Measurements from ENCODE around the gene C2orf42. TPM values are rescaled to one million over a fixed set of nuclear protein-coding genes. Genes with fewer than 3 reads are reported as not detected.

The C2orf42 gene
- total and polyA plus RNA-seq, 4 experiments from 2014 or later, result 22.4 to 47.9 (median 31.6) TPM

DNA sequence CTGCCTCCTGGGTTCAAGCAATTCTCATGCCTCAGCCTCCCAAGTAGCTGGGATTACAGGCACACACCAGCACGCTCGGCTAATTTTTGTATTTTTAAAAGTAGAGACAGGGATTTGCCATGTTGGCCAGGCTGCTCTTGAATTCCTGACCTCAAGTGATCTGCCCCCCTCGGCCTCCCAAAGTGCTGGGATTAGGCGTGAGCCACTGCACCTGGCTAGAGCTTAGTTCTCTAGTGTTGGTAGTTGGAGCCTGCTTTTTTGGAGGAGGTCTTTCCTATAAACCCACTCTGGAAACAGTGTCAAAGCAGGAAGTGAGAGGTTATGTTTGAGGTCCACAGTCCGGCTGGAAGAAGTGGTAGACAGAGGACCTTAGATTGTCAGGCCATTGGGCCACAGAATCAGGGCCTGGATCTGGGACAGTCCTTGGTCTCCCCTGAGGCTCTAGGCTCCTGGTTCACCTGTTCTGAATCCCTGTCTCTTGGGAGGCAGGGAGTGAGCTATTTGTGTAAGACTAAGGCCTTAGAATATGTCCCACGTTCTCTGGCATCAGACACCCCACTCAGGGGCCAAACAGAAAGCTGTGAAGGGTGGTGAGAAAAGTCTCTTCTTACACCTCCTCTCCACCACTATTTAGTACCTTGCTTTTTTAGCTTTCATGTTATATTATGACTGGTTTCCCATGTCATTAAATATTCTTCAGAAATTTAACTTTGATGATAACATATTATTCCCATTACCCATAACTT lies 69.0 kb downstream of the C2orf42 start:
- intact Hi-C loops (cut with micrococcal nuclease), result no loop called here
- ChIA-PET POLR2A (ENCODE audit: partially characterized antibody) (interaction anchor here (5.2 to 25.9 kb wide), 5 partner anchors 10 to 207 kb away, joined by 81 to 2231 read pairs (median 241); partner anchors contain the start of genes MXD1 and PCBP1), CTCF (ENCODE audit: partially characterized antibody) (interaction anchor here (0.7 to 6.2 kb wide), 9 partner anchors 9 to 392 kb away, joined by 3 to 101 read pairs (median 5); partner anchors contain the start of gene PCBP1)
- peaks cover 0 to 5% (median 0%) of the 10 kb centered on the region in 8 donors for H3K9me3 Mint-ChIP-seq
- Histone ChIP-seq H3K36me3 (ENCODE audit: insufficient read depth, low read length) (no peaks in the 10 kb centered on the region), H3K27ac (ENCODE audit: low read depth, low read length) (no peak overlapping the region), H3K4me1 (ENCODE audit: insufficient read depth, low read length) (peaks cover 50% of the 10 kb centered on the region), H3K9me3 (ENCODE audit: control insufficient read depth in 1 of 2, low read length in 2 of 2) (no peaks in the 10 kb centered on the region), H3K27me3 (ENCODE audit: insufficient read depth, low read length) (no peaks in the 10 kb centered on the region), H3K4me3 (ENCODE audit: low read length in 2 of 2) (no peak overlapping the region)
- peaks cover 0 to 14% of the 10 kb centered on the region in 2 donors for H3K36me3 Mint-ChIP-seq
- DNase-seq, result no peak
- H3K27ac Mint-ChIP-seq, result peak overlapping the region; percentile 4 to 99 (median 41)
- no peak overlapping the region for H3K4me3 Mint-ChIP-seq
- H3K27me3 Mint-ChIP-seq, result peaks cover 0 to 3% of the 10 kb centered on the region in 2 donors
- peaks cover 27 to 59% (median 49%) of the 10 kb centered on the region in 4 donors for H3K4me1 Mint-ChIP-seq

DNA sequence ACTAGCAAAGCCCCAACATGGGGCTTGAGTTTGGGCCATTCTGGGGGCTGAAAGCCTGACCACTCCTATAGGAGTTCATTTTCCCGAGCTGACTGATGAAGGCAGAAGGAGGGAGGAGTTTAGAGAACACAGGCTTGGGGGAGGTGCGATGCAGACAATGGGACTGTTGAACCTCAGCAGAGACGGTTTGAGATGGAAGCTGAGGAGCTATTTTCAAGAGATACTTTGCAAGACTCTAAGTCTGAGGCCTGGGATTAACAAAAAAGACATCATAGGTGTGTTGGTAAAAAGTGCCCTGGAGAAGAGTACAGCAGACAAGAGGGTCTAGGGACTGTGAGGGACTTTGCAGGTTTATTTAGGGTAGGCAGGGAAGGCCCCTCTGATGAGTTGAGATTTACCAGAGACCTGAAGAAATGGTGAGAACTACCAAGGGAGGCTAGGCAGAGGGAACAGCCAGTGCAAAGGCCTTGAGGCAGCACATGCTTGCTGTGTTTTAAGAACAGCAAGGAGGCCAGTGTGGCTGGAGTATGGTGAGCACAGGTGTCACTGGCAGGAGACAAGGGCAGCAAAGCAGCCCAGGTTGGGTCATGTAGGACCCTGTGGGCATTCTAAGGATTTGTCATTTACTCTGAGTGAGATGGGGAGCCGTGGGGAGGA lies 71.9 kb downstream of the C2orf42 start:
- Mint-ChIP-seq H3K4me1 (peaks cover 16 to 39% (median 31%) of the 10 kb centered on the region in 4 donors), H3K27ac (peak overlapping the region; percentile 1 to 88 (median 67)), H3K4me3 (peak overlapping the region in 1 of 8 donors; percentile 5), H3K9me3 (no peaks in the 10 kb centered on the region), H3K27me3 (no peaks in the 10 kb centered on the region), H3K36me3 (peaks cover 0 to 2% of the 10 kb centered on the region in 2 donors)
- peaks cover 45% of the 10 kb centered on the region for H3K4me1 ChIP-seq (ENCODE audit: insufficient read depth, low read length)
- ChIA-PET POLR2A (ENCODE audit: partially characterized antibody) (interaction anchor here (0.7 to 1.1 kb wide), 4 partner anchors 17 to 32 kb away, joined by 3 to 4 read pairs (median 4); no protein-coding TSS in a partner anchor), CTCF (ENCODE audit: partially characterized antibody) (interaction anchor here (0.6 kb wide), 1 partner anchor 47 kb away, joined by 3 read pairs; no protein-coding TSS in a partner anchor)
- DNase-seq, result no peak
- no peak overlapping the region for H3K27ac ChIP-seq (ENCODE audit: low read depth, low read length)
- no peak overlapping the region for H3K4me3 ChIP-seq (ENCODE audit: low read length in 2 of 2)
- intact Hi-C loops (cut with micrococcal nuclease), result no loop called here
- H3K27me3 ChIP-seq (ENCODE audit: insufficient read depth, low read length), result no peaks in the 10 kb centered on the region
- no peaks in the 10 kb centered on the region for H3K9me3 ChIP-seq (ENCODE audit: control insufficient read depth in 1 of 2, low read length in 2 of 2)
- H3K36me3 ChIP-seq (ENCODE audit: insufficient read depth, low read length), result no peaks in the 10 kb centered on the region

DNA sequence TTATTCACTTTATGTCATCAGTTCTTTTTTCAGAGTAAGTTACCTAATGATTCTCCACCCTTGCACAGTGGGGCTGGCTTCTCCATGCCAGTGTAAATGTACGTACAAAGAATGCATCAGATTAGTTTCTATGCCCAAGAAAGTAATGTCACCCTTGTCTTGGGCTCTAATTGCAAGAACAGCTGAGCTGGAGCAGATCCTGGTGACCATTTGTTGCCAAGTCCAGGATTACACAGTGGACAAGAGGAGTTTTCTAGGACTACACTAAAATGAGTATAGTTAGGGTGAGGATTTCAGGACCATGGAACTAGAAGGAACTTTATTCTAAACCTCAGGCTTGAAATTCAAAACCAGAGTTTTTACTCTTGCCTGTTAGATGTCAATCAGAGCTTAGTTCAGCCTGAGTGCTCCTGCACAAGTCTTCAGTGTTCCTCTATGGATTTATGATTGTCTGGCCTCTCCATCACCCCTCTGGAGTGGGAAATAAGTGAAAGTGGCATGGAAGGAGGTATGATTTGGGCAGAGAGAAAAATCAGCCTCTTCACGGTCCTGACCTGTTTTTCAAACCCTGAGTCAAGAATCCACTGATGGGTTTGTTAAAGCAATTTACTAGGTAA lies 73.8 kb downstream of the C2orf42 start:
- H3K4me1 Mint-ChIP-seq, result peaks cover 17 to 30% (median 24%) of the 10 kb centered on the region in 4 donors
- H3K27ac Mint-ChIP-seq, result peak overlapping the region in 1 of 7 donors; percentile 17
- H3K9me3 Mint-ChIP-seq, result no peaks in the 10 kb centered on the region
- no peaks in the 10 kb centered on the region for H3K27me3 ChIP-seq (ENCODE audit: insufficient read depth, low read length)
- ChIA-PET POLR2A (ENCODE audit: partially characterized antibody) (interaction anchor here (1.2 to 10.3 kb wide), 10 partner anchors 8 to 31 kb away, joined by 3 to 241 read pairs (median 10); partner anchors contain the start of gene PCBP1), CTCF (ENCODE audit: partially characterized antibody) (no interaction called here)
- no peaks in the 10 kb centered on the region for H3K36me3 Mint-ChIP-seq
- peaks cover 30% of the 10 kb centered on the region for H3K4me1 ChIP-seq (ENCODE audit: insufficient read depth, low read length)
- no peak for DNase-seq
- H3K9me3 ChIP-seq (ENCODE audit: control insufficient read depth in 1 of 2, low read length in 2 of 2), result no peaks in the 10 kb centered on the region
- intact Hi-C loops (cut with micrococcal nuclease), result no loop called here
- no peak overlapping the region for H3K27ac ChIP-seq (ENCODE audit: low read depth, low read length)
- H3K27me3 Mint-ChIP-seq, result no peaks in the 10 kb centered on the region
- no peak overlapping the region for H3K4me3 ChIP-seq (ENCODE audit: low read length in 2 of 2)
- H3K4me3 Mint-ChIP-seq, result no peak overlapping the region
- no peaks in the 10 kb centered on the region for H3K36me3 ChIP-seq (ENCODE audit: insufficient read depth, low read length)

DNA sequence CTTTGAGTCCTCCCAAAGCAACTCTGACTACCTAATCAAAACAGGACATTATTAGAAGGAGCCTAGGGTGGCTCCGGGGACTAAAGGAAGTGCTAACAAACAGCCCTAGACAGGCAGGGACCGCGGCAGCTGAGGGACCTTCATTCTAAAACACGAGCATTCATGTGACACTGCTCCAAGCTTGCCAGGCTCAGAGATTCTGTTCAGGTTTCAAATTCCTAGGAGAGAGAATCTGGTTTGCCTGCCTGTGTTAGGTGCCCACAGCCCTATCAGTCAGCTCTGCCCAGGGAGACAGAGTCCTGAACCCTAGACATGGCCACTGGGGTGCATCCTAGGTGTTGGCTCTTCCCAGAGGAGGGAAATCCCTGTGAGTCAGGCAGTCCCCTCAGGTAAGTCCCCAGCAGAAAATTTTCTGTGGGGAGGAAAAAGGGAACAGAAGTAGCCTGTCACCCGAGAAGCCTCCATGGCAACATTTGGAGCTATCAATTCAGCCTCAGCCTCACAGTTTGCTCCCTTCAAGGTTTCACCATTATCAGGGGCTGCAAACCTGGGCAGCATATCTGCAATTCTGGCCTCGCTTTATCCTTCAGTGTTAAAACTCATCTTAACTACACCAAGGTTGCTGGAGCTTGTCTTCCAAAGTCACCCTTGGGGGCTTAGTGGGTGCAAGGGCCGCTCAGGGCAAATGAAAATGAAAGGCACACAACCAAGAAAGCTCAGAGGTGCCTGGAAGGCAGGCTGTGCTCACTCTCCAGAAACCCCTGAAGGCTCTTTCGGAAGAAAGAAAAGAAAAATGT lies 75.0 kb downstream of the C2orf42 start:
- POLR2A ChIA-PET (ENCODE audit: partially characterized antibody), result interaction anchor here (0.7 to 10.3 kb wide), 13 partner anchors 8 to 75 kb away, joined by 3 to 241 read pairs (median 9); partner anchors contain the start of gene C2orf42
- Histone ChIP-seq H3K27me3 (ENCODE audit: insufficient read depth, low read length) (no peaks in the 10 kb centered on the region), H3K27ac (ENCODE audit: low read depth, low read length) (no peak overlapping the region), H3K4me1 (ENCODE audit: insufficient read depth, low read length) (peaks cover 40% of the 10 kb centered on the region), H3K9me3 (ENCODE audit: control insufficient read depth in 1 of 2, low read length in 2 of 2) (no peaks in the 10 kb centered on the region), H3K36me3 (ENCODE audit: insufficient read depth, low read length) (no peaks in the 10 kb centered on the region), H3K4me3 (ENCODE audit: low read length in 2 of 2) (no peak overlapping the region)
- Mint-ChIP-seq H3K36me3 (no peaks in the 10 kb centered on the region), H3K27me3 (no peaks in the 10 kb centered on the region), H3K27ac (peak overlapping the region in 1 of 7 donors; percentile 4), H3K4me3 (no peak overlapping the region), H3K9me3 (no peaks in the 10 kb centered on the region), H3K4me1 (peaks cover 21 to 37% (median 28%) of the 10 kb centered on the region in 4 donors)
- intact Hi-C loops (cut with micrococcal nuclease), result no loop called here
- no peak for DNase-seq
- CTCF ChIA-PET (ENCODE audit: partially characterized antibody), result interaction anchor here (0.6 to 1.7 kb wide), 6 partner anchors 9 to 46 kb away, joined by 3 to 6 read pairs (median 4); no protein-coding TSS in a partner anchor

DNA sequence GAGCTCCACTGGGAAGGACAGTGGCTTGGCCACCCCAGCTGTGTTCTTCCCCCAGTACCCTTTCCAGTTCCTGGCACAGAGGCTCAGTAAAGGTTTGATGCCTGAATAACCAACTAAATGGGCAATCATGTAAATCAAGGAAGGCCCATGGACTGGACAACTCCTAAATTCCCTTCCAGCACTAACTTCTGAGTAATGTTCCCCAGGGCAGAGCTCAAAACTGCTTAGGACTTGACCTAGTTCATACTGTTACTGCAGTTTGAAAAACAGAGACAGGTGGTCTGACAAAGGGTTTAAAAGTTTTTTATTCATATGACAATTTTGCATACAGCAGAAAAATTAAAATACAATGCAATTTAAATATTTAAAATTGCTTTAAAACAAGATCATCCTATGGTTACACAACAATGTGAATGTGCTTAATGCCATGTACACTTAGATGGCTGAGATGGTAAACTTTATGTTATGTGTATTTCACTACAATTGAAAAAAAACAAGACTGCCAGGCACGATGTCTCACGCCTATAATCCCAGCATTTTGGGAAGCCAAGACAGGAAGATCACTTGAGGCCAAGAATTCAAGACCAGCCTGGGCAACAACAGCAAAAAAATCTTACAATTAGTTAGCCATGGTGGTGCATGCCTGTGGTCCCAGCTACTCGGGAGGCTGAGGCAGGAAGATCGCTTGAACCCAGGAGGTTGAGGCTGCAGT lies 77.3 kb downstream of the C2orf42 start:
- Histone ChIP-seq H3K27ac (ENCODE audit: low read depth, low read length) (no peak overlapping the region), H3K9me3 (ENCODE audit: control insufficient read depth in 1 of 2, low read length in 2 of 2) (no peaks in the 10 kb centered on the region), H3K4me1 (ENCODE audit: insufficient read depth, low read length) (peaks cover 56% of the 10 kb centered on the region), H3K36me3 (ENCODE audit: insufficient read depth, low read length) (no peaks in the 10 kb centered on the region), H3K4me3 (ENCODE audit: low read length in 2 of 2) (no peak overlapping the region), H3K27me3 (ENCODE audit: insufficient read depth, low read length) (no peaks in the 10 kb centered on the region)
- Mint-ChIP-seq H3K4me1 (peaks cover 22 to 52% (median 34%) of the 10 kb centered on the region in 4 donors), H3K27me3 (no peaks in the 10 kb centered on the region), H3K27ac (peak overlapping the region in 2 of 7 donors; percentile 30 to 92), H3K9me3 (no peaks in the 10 kb centered on the region), H3K4me3 (peak overlapping the region in 1 of 8 donors; percentile 22), H3K36me3 (no peaks in the 10 kb centered on the region)
- POLR2A ChIA-PET (ENCODE audit: partially characterized antibody), result interaction anchor here (3.0 to 11.0 kb wide), 4 partner anchors 11 to 27 kb away, joined by 12 to 481 read pairs (median 243); partner anchors contain the start of gene PCBP1
- no peak for DNase-seq
- CTCF ChIA-PET (ENCODE audit: partially characterized antibody), result interaction anchor here (1.0 to 1.5 kb wide), 4 partner anchors 9 to 23 kb away, joined by 3 to 10 read pairs (median 6); no protein-coding TSS in a partner anchor
- intact Hi-C loops (cut with micrococcal nuclease), result no loop called here
